Neuron (in vitro differentiated cells): ENCODE measurements around the gene FARP1.

Experiments used
- H2AFZ ChIP-seq: one replicate; pipeline ENCODE4 v1.6.1; 2013; ENCODE audit warnings: low read depth, mild to moderate bottlenecking, inconsistent platforms, low read length, moderate library complexity
- H3K27me3 ChIP-seq: one replicate; pipeline ENCODE4 v1.6.1; 2013; ENCODE audit warnings: low read length; ENCODE audit not compliant: insufficient read depth
- H3K36me3 ChIP-seq: one replicate; pipeline ENCODE4 v1.6.1; 2013; ENCODE audit warnings: low read length; ENCODE audit not compliant: insufficient read depth
- H3K4me1 ChIP-seq: one replicate; pipeline ENCODE4 v1.6.1; 2013; ENCODE audit warnings: low read length; ENCODE audit not compliant: insufficient read depth
- H3K4me3 ChIP-seq: 2 replicates; pipeline ENCODE4 v1.5.1; 2013; ENCODE audit warnings: mild to moderate bottlenecking, low read length, moderate library complexity
- H3K9me3 ChIP-seq: one replicate; pipeline ENCODE4 v1.6.1; 2013; ENCODE audit warnings: low read length

The FARP1 gene

GRCh38 chr13:98315902-98316301 is 173.0 kb downstream of the FARP1 start:
- peaks cover 5% of the 10 kb centered on the region for H3K9me3 ChIP-seq
- H3K36me3 ChIP-seq = peaks cover 12% of the 10 kb centered on the region
- H2AFZ ChIP-seq = no peak overlapping the region
- no peaks in the 10 kb centered on the region for H3K4me1 ChIP-seq
- H3K4me3 ChIP-seq = no peak overlapping the region
- H3K27me3 ChIP-seq = no peaks in the 10 kb centered on the region

GRCh38 chr13:98317573-98318171 is 174.8 kb downstream of the FARP1 start:
- Histone ChIP-seq H3K4me3 (no peak overlapping the region), H3K4me1 (no peaks in the 10 kb centered on the region), H3K9me3 (peaks cover 6% of the 10 kb centered on the region), H2AFZ (no peak overlapping the region), H3K27me3 (no peaks in the 10 kb centered on the region), H3K36me3 (peaks cover 12% of the 10 kb centered on the region)

- H3K36me3 ChIP-seq = peaks cover 9% of the 10 kb centered on the region
- peaks cover 6% of the 10 kb centered on the region for H3K9me3 ChIP-seq
- H3K27me3 ChIP-seq = no peaks in the 10 kb centered on the region
- no peak overlapping the region for H2AFZ ChIP-seq
- no peaks in the 10 kb centered on the region for H3K4me1 ChIP-seq
- no peak overlapping the region for H3K4me3 ChIP-seq
These were observed 175.5 kb downstream of the FARP1 start for GRCh38 chr13:98318263-98318878.

- Histone ChIP-seq H3K4me3 (no peak overlapping the region), H3K4me1 (peaks cover 4% of the 10 kb centered on the region), H3K36me3 (peaks cover 4% of the 10 kb centered on the region), H3K27me3 (no peaks in the 10 kb centered on the region), H2AFZ (no peak overlapping the region), H3K9me3 (peaks cover 3% of the 10 kb centered on the region)
These were observed 177.7 kb downstream of the FARP1 start for GRCh38 chr13:98320561-98321105.

GRCh38 chr13:98321395-98321794 is 178.5 kb downstream of the FARP1 start:
- no peak overlapping the region for H2AFZ ChIP-seq
- H3K4me1 ChIP-seq = peaks cover 6% of the 10 kb centered on the region
- no peaks in the 10 kb centered on the region for H3K36me3 ChIP-seq
- H3K27me3 ChIP-seq = no peaks in the 10 kb centered on the region
- peaks cover 3% of the 10 kb centered on the region for H3K9me3 ChIP-seq
- no peak overlapping the region for H3K4me3 ChIP-seq

GRCh38 chr13:98322091-98322718 is 179.3 kb downstream of the FARP1 start:
- Histone ChIP-seq H3K27me3 (no peaks in the 10 kb centered on the region), H3K4me3 (no peak overlapping the region), H3K9me3 (peaks cover 3% of the 10 kb centered on the region), H2AFZ (no peak overlapping the region), H3K4me1 (peaks cover 14% of the 10 kb centered on the region), H3K36me3 (no peaks in the 10 kb centered on the region)

- Histone ChIP-seq H3K36me3 (no peaks in the 10 kb centered on the region), H3K4me3 (no peak overlapping the region), H3K27me3 (no peaks in the 10 kb centered on the region), H3K9me3 (peaks cover 3% of the 10 kb centered on the region), H2AFZ (no peak overlapping the region), H3K4me1 (peaks cover 30% of the 10 kb centered on the region)
These were observed 181.2 kb downstream of the FARP1 start for GRCh38 chr13:98324105-98324504.

- Histone ChIP-seq H3K27me3 (no peaks in the 10 kb centered on the region), H3K9me3 (peaks cover 2% of the 10 kb centered on the region), H3K36me3 (no peaks in the 10 kb centered on the region), H3K4me3 (no peak overlapping the region), H3K4me1 (peaks cover 30% of the 10 kb centered on the region), H2AFZ (no peak overlapping the region)
These were observed 182.8 kb downstream of the FARP1 start for GRCh38 chr13:98325724-98326123.

GRCh38 chr13:98326291-98326690 is 183.4 kb downstream of the FARP1 start:
- H3K27me3 ChIP-seq = no peaks in the 10 kb centered on the region
- H3K4me1 ChIP-seq = peaks cover 30% of the 10 kb centered on the region
- H3K9me3 ChIP-seq = no peaks in the 10 kb centered on the region
- H3K4me3 ChIP-seq = no peak overlapping the region
- no peaks in the 10 kb centered on the region for H3K36me3 ChIP-seq
- no peak overlapping the region for H2AFZ ChIP-seq

- peak overlapping the region; percentile 6 for H3K4me3 ChIP-seq
These were observed 184.7 kb downstream of the FARP1 start for GRCh38 chr13:98327371-98328270.

GRCh38 chr13:98328511-98328910 is 185.6 kb downstream of the FARP1 start:
- H3K9me3 ChIP-seq = no peaks in the 10 kb centered on the region
- no peak overlapping the region for H2AFZ ChIP-seq
- no peaks in the 10 kb centered on the region for H3K27me3 ChIP-seq
- peaks cover 32% of the 10 kb centered on the region for H3K4me1 ChIP-seq
- no peak overlapping the region for H3K4me3 ChIP-seq
- H3K36me3 ChIP-seq = no peaks in the 10 kb centered on the region

More at GRCh38 chr13:98327371-98328270, 184.7 kb downstream of the FARP1 start:
- H3K36me3 ChIP-seq = no peaks in the 10 kb centered on the region
- no peak overlapping the region for H2AFZ ChIP-seq
- H3K9me3 ChIP-seq = no peaks in the 10 kb centered on the region
- H3K4me1 ChIP-seq = peaks cover 32% of the 10 kb centered on the region
- H3K27me3 ChIP-seq = no peaks in the 10 kb centered on the region

- no peak overlapping the region for H2AFZ ChIP-seq
- no peaks in the 10 kb centered on the region for H3K36me3 ChIP-seq
- H3K27me3 ChIP-seq = no peaks in the 10 kb centered on the region
- H3K4me1 ChIP-seq = peaks cover 19% of the 10 kb centered on the region
- H3K4me3 ChIP-seq = no peak overlapping the region
- peaks cover 3% of the 10 kb centered on the region for H3K9me3 ChIP-seq
These were observed 189.3 kb downstream of the FARP1 start for GRCh38 chr13:98332222-98332621.
